ENCODE measurements around the gene NFKB2.

- TF ChIP-seq PATZ1 (CRISPR knock-in tag; IDR thresholded peaks at IDR 0.05; ENCODE audit: borderline replicate concordance) (no peak), CSDC2 (CRISPR knock-in tag; IDR thresholded peaks at IDR 0.05) (no peak), ZFP3 (CRISPR knock-in tag; IDR thresholded peaks at IDR 0.05) (no peak), ZFP30 (CRISPR knock-in tag; IDR thresholded peaks at IDR 0.05) (no peak), CREB5 (CRISPR knock-in tag; IDR thresholded peaks at IDR 0.05; ENCODE audit: low read depth) (no peak), ZNF565 (CRISPR knock-in tag; conservative IDR thresholded peaks at IDR 0.05; ENCODE audit: low read depth) (no peak), TCF4 (CRISPR knock-in tag; IDR thresholded peaks at IDR 0.05; ENCODE audit: borderline replicate concordance) (no peak)
Observed at GRCh38 chr10:102426803-102427287, 31.3 kb downstream of the NFKB2 start.

Data from SK-N-SH treated with all-trans-retinoic acid at 6 μM for 48 hours (cell line).